HG02798 (cell line): Measurements from ENCODE around the gene GALK2.

Experiments used
- ATAC-seq: cut with Tn5 transposase; IDR thresholded peaks from one replicate; pipeline ENCODE4 v1.9.1; 2021; ENCODE audit warnings: mild to moderate bottlenecking; ENCODE audit not compliant: unreplicated experiment, poor library complexity

GALK2 gene

DNA sequence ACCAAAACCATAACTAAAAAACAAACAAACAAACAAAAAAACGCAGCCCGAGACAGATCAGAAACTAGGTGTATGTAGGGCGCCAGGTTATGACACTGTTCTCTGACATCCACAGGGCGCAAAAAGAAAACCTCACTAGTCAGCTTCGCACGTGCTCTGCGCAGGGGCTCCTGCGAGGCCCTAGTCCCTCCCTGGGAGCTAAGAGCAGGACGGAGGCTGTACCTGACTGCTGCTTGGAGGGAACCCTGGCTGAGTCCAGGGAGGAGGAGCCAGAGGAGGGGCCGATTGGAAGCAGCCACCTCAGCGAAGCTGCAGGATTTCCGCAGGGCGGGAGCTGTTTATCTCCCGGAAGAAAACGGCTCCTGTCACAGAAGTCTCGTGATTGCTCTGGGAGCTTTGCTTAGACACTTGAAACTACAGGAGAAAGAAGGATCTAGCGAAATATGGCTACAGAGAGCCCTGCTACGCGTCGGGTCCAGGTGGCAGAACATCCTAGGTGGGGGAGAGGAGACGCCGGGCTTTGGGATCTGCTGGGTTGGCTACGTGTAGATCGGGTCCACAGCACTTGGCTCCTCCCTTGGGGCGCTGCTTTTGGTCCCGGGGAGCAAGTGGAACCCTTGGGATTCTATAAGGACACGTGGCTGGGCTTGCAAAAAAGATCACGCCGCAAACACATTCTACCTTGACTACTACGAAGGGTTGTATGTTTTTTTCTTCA is at the start of gene GALK2:
Gene GALK2, plus strand, starts transcription at position 368 of the 718 bp plus-strand sequence. Its CDS starts 76 bp downstream, at position 444.
- peak; percentile 97 for ATAC-seq

DNA sequence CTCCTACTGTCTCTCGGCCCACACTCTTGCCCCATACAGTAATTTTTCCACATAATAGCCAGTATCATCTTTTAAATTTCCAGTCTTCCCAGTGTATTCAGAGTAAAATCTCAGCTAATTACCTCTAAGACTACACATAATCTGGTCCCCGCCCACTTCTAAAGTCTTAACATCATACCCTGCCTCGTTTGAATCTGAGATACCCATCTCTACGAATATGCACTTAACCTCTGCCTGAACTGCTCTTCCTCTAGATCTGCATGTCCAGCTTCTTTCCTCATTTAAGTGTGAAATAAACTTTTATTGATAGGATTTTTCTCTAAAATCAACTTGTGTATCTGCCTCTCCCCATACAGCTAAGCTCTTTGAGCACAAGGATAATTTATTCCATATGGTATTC is 49.2 kb upstream of the GALK2 start:
- no peak for ATAC-seq

DNA sequence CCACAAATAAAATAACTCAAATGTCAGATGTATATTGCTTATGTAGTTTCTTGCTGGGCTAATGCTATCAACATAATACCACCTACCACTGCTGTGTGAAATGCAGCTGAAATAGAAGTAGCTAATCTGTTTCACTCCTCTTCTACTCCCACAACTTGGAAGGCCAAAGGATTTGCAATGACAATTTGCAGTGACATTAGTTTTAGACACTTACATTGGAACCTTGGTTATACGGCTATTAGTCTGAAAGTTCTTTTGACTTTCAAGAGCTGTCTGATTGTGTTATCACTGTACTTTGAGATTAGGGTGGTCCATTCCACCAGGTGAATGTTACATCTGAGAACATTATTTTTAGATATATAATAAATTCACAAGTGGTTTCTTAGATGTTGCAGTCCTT is 48.1 kb upstream of the GALK2 start:
- ATAC-seq: no peak

DNA sequence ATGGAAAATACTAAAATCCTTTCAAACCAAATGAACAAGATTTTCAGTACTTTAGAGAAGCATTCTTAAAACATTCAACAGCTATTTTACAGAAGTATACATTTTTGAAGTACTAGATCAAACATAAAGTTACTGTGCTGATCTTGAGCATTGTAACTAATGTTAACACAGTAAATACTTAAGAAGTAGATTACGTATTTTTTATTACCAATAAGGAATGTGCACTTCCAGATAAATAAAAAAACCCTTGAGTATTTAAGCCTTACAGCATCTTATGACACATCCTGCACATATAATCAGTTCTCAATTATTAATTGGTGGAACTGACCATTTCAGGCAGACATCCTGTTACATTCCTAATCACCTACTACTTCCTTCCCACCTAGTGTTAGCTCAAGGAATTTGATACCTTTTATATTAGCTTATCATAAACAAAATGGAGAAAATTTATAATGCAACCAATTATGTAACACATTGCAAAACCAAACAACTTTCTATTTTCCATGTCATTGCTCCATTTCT is 47.4 kb upstream of the GALK2 start:
- no peak for ATAC-seq

DNA sequence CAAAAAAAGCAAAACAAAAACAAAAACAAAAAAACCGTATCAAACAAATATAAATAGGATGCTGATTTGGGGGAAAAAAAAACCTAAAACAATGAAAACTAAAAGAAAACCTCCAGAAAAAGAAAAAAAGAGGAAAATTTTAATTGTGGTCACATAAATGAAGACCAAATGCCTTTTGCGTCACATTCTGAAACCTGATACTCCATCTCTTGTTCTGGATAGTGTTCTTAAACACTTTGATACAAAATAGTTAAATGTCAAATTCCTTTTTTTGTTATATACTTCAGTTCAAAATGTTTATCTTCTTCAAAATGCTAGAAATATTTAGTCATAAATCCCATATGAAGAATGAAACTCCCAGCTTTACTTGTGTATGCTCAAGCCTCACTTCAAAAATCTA is 45.7 kb upstream of the GALK2 start:
- ATAC-seq: no peak

DNA sequence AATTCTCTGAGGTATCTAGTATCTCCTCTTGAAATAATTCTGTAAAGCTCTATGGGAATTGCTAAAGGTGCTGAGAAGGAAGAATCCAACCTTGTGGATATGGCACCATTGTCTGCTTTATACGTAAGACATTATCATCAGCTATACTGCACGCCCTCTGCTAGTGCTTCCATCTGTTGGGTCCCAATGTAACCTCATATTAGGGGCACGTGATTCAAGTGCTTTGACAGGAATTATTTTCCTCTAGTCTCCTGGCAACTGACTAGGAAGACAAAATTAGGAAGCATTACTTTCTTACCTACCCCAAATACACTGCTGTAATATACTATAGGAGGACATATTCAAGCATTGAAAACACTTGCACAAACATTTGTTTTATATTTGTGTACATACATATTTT is 38.6 kb upstream of the GALK2 start:
- ATAC-seq: no peak

DNA sequence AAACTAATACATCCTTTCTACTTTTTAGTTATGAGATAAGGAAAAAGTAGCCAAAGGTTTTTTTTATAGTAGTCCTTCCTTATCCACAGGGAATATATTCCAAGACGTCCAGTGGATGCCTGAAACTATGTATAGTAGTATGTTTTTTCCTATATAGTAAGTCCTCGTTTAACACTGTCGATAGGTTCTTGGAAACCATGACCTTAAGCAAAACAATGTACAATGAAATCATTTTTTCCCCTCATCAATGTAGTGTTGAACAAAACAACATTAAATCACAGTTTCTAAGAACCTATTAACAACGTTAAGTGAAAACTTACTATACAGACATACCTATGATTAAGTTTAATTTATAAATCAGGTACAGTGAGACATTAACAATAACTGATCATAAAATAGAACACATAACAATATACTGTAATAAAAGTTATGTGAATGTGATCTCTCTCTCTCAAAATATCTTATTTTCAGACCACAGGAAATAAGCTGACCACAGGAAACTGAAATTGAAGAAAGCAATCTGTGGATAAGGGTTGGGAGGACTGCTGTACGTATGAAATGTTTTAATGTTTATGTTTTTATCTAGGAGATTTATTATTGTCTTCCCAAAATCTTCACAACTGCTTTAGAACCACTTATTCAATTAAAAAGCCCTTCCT is 35.2 kb upstream of the GALK2 start:
- no peak for ATAC-seq

DNA sequence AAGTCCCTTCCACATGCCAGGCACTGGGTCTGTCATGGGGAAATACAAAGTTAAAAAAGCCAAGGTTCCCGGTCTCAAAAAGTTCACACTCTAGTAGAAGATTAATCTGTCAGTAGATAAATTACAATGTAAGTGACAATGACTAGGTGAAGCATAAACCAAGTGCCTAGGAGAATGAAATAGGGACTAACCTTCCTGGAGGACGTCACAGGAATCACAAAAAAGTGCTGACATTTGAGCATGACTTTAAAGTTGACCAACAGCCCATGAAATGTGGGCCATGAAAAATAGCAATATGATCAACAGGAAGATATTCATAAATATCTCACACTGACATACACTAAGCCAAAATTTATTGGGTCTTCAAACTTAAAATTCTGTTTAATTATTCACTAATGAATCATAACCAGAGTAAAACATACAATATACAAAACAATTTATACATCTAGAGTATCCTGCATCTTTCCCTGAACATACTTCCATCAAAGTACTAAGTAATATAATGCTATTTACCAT is 34.6 kb upstream of the GALK2 start:
- no peak for ATAC-seq

DNA sequence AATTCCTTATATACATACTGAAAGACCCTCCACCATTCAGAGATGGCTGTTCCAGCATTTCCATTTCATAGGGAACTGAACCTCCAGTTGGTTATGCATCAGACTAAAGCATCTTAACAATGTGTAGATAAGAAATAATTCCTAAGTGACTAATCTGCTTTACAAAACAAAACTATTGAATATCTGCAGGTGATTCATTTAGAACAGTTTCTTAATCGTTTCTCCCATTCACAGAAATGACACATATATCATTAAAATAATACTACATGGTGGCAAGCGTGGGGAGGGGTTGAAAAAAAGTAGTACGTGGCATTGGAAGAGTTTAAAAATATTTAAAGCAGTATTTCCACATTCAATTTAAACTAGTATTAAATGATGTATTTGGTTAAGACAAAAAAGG is 34.1 kb upstream of the GALK2 start:
- ATAC-seq: no peak

DNA sequence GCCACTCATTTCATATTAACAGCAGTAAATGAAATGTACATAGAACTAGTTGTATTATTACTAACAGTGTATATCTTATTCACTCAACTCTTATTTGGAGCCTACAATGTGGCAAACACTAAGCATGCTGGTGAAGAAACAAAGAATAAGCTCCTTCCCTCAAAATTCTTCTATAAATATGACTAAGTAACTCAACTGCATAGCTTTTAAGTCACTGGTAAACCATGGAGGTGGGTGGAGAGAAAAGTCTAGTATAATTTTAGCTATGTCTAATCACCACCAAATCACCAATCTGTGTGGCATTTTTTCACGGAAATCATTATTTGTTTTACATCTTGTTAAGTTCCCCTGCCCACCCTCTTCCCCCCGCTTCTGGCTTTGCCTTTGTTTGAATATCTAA is 32.2 kb upstream of the GALK2 start:
- no peak for ATAC-seq

DNA sequence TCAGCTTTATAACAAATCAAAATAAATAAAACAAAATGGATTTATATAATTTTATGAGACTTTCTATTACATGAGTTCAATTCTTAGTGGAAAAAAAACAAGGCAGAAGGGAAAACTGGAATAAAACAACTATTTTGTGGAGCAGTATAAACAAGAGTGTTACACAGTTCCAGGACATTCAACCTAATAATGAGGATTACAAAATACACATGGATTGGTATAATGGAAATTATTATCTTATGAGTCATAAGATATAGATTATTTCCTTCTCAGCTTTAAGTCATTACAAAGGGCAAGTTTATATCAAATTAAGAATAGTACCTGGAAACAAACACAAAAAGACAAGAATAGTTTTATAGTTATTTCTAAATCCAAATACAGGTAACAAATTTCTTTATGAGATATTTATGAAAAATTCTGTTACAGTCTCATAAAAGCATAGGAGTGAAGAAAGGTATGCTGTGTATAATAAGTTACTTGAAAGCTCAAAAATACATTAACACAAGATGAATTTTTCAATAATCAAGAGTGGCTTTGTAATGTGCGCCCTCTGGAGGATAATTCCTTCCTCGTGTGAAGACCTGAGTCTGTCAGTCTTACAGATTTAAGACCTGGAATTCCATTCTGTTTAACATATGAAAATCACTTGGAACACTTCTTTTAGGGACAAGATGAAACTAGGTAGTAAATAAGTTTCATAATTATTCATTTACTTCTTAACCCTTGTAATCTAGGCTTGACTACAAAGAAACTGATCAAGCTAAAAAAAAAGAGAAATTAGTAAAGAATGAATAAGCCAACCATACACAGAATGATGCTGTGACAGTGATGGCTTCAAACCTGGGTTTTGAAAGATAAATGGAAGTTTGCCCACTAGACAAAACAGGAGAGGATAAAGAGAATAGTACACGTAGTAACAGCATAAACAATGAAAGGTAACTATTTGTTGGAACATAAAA is 24.1 kb upstream of the GALK2 start:
- no peak for ATAC-seq

DNA sequence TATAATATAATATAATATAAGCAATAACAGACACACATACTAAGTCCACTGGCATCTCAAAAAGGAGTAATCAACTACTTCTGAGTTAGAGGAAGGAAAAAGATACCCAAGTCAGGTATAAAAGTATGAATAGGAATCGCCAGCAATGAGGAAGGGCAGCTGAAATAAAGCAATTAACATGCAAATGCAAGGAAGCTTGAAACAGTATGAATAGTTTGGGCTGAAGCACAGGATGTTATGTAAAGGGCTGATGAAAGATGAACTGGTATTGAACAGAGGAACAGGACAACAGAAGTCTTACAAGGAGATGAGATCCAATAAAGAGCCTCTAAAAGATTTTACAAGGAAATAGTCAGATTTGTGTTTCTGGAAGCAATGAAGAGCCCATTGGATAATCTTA is 21.7 kb upstream of the GALK2 start:
- no peak for ATAC-seq

DNA sequence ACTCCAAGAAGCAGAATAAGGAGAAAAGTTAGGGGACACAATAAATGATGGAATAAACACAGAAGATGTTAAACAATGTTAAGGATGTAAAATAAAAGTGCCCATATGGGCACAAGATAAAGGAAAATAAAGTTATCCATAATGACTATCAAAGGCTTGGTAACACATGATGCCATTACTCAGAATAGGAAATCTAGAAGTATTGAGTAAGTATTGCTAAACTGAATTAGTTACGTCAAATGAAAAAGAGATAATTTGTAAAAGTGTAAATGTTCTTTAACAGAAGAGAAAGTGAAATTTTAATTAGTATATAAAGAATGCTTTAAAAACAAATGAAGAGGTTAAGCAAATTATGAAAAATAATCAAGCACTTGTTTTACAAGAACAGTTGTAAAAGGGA is 21.3 kb upstream of the GALK2 start:
- no peak for ATAC-seq

DNA sequence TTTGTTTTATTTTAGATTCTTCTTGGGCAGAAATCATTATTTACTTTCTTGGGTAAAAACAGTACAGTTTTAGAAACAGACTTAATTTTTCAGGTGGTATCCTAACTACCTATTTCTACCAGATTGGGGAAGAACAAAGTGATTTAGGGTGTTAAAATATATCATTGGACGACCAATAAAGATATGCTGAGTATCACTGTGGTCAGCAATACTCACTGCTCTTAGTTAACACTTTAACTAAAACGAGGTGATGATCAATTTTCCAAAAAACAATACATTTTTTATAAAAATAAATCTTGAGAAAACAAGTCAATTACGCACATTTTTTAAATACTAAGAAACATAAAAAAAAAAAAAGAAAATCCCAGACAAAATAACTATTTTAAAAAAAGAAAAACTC is 18.2 kb upstream of the GALK2 start:
- ATAC-seq: no peak

DNA sequence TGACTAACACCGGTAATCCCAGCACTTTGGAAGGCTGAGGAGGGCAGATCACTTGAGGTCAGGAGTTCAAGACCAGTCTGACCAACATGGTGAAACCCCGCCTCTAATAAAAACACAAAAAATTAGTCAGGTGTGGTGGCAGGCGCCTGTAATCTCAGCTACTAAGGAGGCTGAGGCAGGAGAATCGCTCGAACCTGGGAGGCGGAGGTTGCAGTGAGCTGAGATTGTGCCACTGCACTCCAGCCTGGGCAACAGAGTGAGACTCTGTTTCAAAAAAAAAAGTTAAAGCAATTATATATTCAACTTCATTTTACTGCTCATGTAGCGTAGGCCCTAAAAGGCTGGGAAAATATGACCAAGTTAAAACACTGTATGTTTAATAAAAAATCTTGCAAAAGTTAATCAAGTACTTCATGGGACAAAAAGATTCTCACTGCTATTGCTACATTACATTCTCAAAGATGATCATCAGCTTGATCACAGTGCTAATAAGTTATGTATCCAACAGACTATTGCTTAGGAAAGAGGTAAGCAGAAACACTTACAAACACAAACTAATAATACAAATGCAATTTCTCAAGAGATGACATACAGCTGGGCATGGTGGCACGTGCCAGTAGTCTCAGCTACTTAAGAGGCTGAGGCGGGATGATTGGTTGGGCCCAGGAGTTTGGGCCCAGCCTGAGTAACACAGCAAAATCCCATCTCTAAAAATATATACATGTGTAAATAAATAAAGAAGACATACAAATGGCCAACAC is 17.3 kb upstream of the GALK2 start:
- no peak for ATAC-seq

DNA sequence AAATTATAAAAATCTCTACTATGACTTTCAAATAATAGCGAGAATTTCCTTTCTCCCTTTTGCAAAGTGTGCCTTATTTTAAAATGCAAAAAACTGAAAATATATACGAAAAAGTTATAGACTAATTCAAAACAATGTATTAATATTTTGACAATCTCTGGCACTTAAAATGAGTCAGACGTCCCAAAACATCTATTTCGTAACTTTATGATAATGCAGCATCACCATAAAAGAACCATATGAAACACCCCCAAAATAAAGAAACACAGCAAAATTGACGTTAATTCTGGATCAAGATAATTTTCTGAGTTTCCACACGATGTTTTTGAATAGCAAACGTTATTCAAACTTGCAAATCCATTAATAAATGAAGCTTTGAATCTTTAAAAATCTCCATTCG is 15.7 kb upstream of the GALK2 start:
- ATAC-seq: no peak

DNA sequence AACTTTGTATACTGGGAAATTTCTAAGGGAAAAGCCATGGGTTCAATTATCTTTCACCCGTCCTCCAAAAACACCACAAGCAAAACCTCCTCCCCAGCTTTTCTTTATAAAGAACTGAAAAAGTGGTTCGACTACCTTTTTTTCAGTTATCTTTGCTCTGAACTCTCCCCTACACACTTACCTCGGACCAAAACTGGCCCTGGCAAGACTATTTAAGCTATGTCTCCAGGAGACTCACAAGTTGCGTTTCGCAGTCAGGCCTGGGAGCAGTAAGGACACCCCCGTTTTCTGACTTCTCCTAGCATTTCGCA is 15.3 kb upstream of the GALK2 start:
- no peak for ATAC-seq

DNA sequence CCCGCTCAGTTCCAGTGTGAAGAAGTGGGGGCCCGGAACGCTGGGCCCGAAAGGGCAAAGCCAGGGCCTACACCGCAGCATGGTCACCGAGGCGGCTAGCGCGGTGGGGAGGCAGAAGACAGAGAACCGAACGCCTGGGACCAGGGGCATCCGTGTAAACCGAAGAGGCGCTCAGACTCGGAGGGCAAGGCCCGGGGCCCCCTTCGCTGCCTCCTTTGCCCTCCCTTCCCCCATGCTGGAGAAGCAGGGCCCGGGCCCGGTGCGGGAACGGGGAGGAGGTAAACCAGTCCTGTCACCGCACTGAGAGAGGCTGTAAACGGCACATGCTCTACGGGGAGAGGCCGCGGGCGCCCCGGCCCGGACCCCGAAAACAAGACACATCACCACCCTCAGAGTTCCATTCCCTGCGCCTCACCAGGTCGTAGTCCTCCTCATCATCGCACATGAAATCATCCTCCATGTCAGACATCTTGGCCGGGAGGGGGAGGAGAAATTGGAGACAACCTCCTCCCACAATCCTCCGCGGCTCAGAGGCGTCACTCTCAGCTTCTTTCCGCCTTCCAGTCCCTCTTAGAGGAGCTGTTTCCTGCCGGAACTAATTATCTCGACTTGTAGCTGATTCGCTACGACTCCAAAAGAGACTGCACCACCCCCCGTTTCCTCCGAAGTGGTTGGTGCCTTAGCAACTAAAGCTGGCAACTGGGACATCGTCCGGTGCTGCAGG is 14.8 kb upstream of the GALK2 start, which contains the start of gene COPS2:
Gene COPS2, minus strand, starts transcription at position 490 of the 724 bp plus-strand sequence. Its CDS starts 21 bp downstream, at position 469.
- ATAC-seq: peak; percentile 95
